B cell (primary cell): ENCODE results near the gene TBCEL. TPM values are rescaled to one million over a fixed set of nuclear protein-coding genes. Genes with fewer than 3 reads are reported as not detected.

Experiments
- ATAC-seq: fragments of 200-7000 bp; cut with Tn5 transposase; one replicate; pipeline ENCODE4 v1.10.0; 2021; ENCODE audit warnings: low read depth, mild to moderate bottlenecking, moderate number of reproducible peaks, moderate library complexity
- CTCF ChIA-PET: fragments of 350-600 bp; sonication (Branson Sonifier 250); formaldehyde crosslinking; loops from one replicate; lab custom pipeline; 2021; ENCODE audit warnings: antibody characterized with exemption, inconsistent platforms; lab: Charles Lee
- POLR2A ChIA-PET: fragments of 350-600 bp; sonication (Branson Sonifier 250); formaldehyde crosslinking; loops from one replicate; lab custom pipeline; 2021; ENCODE audit warnings: antibody characterized with exemption; lab: Charles Lee
- DNase-seq: peaks from one replicate; pipeline ENCODE4 v3.0.0; 2013
- H2AFZ ChIP-seq: 2 replicates; pipeline ENCODE4 v1.6.1; 2012; ENCODE audit warnings: mild to moderate bottlenecking, low read depth, low read length; ENCODE audit not compliant: insufficient read depth, poor library complexity, severe bottlenecking
- H3K27ac ChIP-seq, 2 donors: 1 replicate in 1 of 2; 2 replicates in 1 of 2; pipeline ENCODE4 v1.5.1; 2012 to 2013; ENCODE audit warnings: low read length in 2 of 2, mild to moderate bottlenecking in 2 of 2, moderate library complexity in 1 of 2
- H3K27me3 ChIP-seq, 4 experiments: fragments of 200-600 bp in 1 of 4; sonication (generic) in 1 of 4; replicated peaks in 1 of 4; 1 replicate in 2 of 4; 2 replicates in 2 of 4; pipeline versions ENCODE4 v1.6.1 to v1.7.0; 2013 to 2016; ENCODE audit warnings: low read length in 3 of 4, mild to moderate bottlenecking in 2 of 4, mixed read lengths in 1 of 4, moderate library complexity in 1 of 4; ENCODE audit not compliant: insufficient read depth in 4 of 4, control insufficient read depth in 3 of 4; ENCODE audit errors: control extremely low read depth in 1 of 4
- H3K36me3 ChIP-seq, 2 experiments: replicated peaks in 1 of 2; 1 replicate in 1 of 2; 2 replicates in 1 of 2; pipeline versions ENCODE4 v1.6.1 to v1.7.1; 2013; ENCODE audit warnings: low read length in 1 of 2; ENCODE audit not compliant: insufficient read depth in 2 of 2, control insufficient read depth in 1 of 2; ENCODE audit errors: control extremely low read depth in 1 of 2, extremely low read depth in 1 of 2
- H3K4me1 ChIP-seq, 2 donors: fragments of 200-600 bp in 1 of 2; sonication (generic) in 1 of 2; 1 replicate in 1 of 2; 2 replicates in 1 of 2; pipeline versions ENCODE4 v1.5.1 to v1.6.1; 2013 to 2017; ENCODE audit warnings: low read length in 2 of 2; ENCODE audit not compliant: control insufficient read depth in 2 of 2, insufficient read depth in 2 of 2
- H3K4me2 ChIP-seq: replicated peaks from 2 replicates; pipeline ENCODE3; 2012; ENCODE audit warnings: mild to moderate bottlenecking, low read depth, low read length; ENCODE audit not compliant: poor library complexity, severe bottlenecking
- H3K4me3 ChIP-seq, 5 experiments: fragments of 200-600 bp in 1 of 5; sonication (generic) in 1 of 5; 1 replicate in 3 of 5; 2 replicates in 2 of 5; pipeline versions ENCODE4 v1.5.1 to v1.7.0; 2011 to 2016; ENCODE audit warnings: low read length in 4 of 5, mild to moderate bottlenecking in 4 of 5, low read depth in 2 of 5, control low read depth in 1 of 5, moderate library complexity in 1 of 5; ENCODE audit not compliant: insufficient read depth in 1 of 5; ENCODE audit errors: control extremely low read depth in 1 of 5, extremely low read depth in 1 of 5
- H3K79me2 ChIP-seq: fragments of 200-600 bp; sonication (generic); one replicate; pipeline ENCODE4 v1.6.0; 2016; ENCODE audit warnings: low read length; ENCODE audit not compliant: control insufficient read depth, insufficient read depth
- H3K9ac ChIP-seq: fragments of 200-600 bp; sonication (generic); 2 replicates; pipeline ENCODE4 v1.6.1; 2017; ENCODE audit warnings: mild to moderate bottlenecking, low read length, moderate library complexity
- H3K9me3 ChIP-seq, 3 donors: one replicate each; pipeline versions ENCODE4 v1.6.1 to v1.7.1; 2013; ENCODE audit warnings: low read length in 2 of 3; ENCODE audit not compliant: control insufficient read depth in 2 of 3, insufficient read depth in 1 of 3; ENCODE audit errors: control extremely low read depth in 1 of 3
- H4K20me1 ChIP-seq: 2 replicates; pipeline ENCODE4 v1.6.0; 2012; ENCODE audit warnings: mild to moderate bottlenecking, low read length; ENCODE audit not compliant: insufficient read depth, control insufficient read depth, poor library complexity, severe bottlenecking
- H3K27ac Mint-ChIP-seq: one replicate; pipeline ENCODE4 v1.8.0; 2021; ENCODE audit warnings: mixed read lengths
- H3K27me3 Mint-ChIP-seq: one replicate; pipeline ENCODE4 v1.8.0; 2021; ENCODE audit warnings: mixed read lengths
- H3K4me1 Mint-ChIP-seq: one replicate; pipeline ENCODE4 v1.8.0; 2021; ENCODE audit warnings: mixed read lengths
- H3K4me3 Mint-ChIP-seq: one replicate; pipeline ENCODE4 v1.8.0; 2021; ENCODE audit warnings: mixed read lengths
- H3K9me3 Mint-ChIP-seq: one replicate; pipeline ENCODE4 v1.8.0; 2022; ENCODE audit warnings: mixed read lengths; ENCODE audit not compliant: insufficient read depth
- EZH2 ChIP-seq: IDR thresholded peaks from 2 replicates; pipeline ENCODE4 v1.6.1; 2012; ENCODE audit warnings: borderline replicate concordance, low read depth, mild to moderate bottlenecking, moderate library complexity, low read length; ENCODE audit not compliant: insufficient read depth, poor library complexity, severe bottlenecking
- WGBS: methylation state at CpG from one replicate; pipeline ENCODE4 v1.1.5; 2013; ENCODE audit warnings: missing lambda C conversion rate; ENCODE audit not compliant: insufficient coverage; 5-methylcytosine and 5-hydroxymethylcytosine counted together
- intact Hi-C: fragments of 100-400 bp; cut with micrococcal nuclease; formaldehyde crosslinking; loops from one replicate; pipeline ENCODE4 v1.10.0; 2022
- polyA plus RNA-seq: library from polyadenylated mRNA; depleted of rRNA; stranded (reverse); fragments of >200 nt; gene quantifications from 2 replicates; pipeline ENCODE4 v1.2.3, GENCODE V29; 2012
- total RNA-seq, 2 donors: library from RNA; stranded (reverse); fragments of 120-200 nt in 1 of 2; gene quantifications; 1 replicate in 1 of 2; 2 replicates in 1 of 2; pipeline versions ENCODE4 v1.2.3 to v1.2.4, GENCODE V29; 2013 to 2022
- TF ChIP-seq, protein P1 (sequence below): fragments of 200-600 bp; IDR thresholded peaks from one replicate; pipeline ENCODE4 v1.8.0; 2022; ENCODE audit warnings: antibody characterized with exemption, mild to moderate bottlenecking

TBCEL gene
- total and polyA plus RNA-seq, 2 donors (not counting 1 experiment from before 2014, with no cell fraction given): 3.5 to 22.8 TPM

DNA sequence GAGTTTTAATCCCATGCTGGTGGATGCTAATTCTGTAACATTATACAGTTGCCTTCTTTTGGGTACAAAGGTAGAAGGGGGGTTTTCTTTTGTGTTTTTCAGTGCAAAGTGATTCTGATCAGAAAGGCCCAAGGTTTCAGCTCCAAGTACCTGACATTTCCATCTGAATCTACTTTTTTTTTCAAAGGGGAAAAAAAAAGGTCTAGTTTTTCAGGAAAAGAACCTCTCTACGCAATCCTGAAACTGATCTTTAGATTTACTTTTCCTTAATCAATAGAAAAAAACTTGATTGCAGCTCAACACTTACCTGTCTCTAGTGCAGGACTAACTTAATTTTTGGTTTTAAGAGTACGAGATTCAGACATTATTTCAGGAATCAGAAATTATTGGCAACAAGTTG lies 77.0 kb downstream of the TBCEL start, which contains the start of gene TECTA:
TSS of gene TECTA (plus strand) at position 301 of the 400 bp plus-strand sequence. CDS start 1,423 bp downstream, outside the sequence.
- Mint-ChIP-seq H3K27ac (no peak within 1 kb of the TSS), H3K9me3 (no peaks in the 10 kb centered on the region), H3K4me3 (no peak within 1 kb of the TSS), H3K27me3 (peaks cover 2% of the 10 kb centered on the region), H3K4me1 (no peaks in the 10 kb centered on the region)
- ATAC-seq: no peak
- CTCF ChIA-PET: no interaction called here
- no CpG with 5 or more reads among the region's 2 CpGs for WGBS
- no peaks in the 10 kb centered on the region for H3K36me3 ChIP-seq
- H3K4me1 ChIP-seq: no peaks in the 10 kb centered on the region
- H3K9ac ChIP-seq: no peak within 1 kb of the TSS
- H3K27ac ChIP-seq: no peak within 1 kb of the TSS
- no peak within 1 kb of the TSS for H3K4me2 ChIP-seq
- TF ChIP-seq, protein P1, sequence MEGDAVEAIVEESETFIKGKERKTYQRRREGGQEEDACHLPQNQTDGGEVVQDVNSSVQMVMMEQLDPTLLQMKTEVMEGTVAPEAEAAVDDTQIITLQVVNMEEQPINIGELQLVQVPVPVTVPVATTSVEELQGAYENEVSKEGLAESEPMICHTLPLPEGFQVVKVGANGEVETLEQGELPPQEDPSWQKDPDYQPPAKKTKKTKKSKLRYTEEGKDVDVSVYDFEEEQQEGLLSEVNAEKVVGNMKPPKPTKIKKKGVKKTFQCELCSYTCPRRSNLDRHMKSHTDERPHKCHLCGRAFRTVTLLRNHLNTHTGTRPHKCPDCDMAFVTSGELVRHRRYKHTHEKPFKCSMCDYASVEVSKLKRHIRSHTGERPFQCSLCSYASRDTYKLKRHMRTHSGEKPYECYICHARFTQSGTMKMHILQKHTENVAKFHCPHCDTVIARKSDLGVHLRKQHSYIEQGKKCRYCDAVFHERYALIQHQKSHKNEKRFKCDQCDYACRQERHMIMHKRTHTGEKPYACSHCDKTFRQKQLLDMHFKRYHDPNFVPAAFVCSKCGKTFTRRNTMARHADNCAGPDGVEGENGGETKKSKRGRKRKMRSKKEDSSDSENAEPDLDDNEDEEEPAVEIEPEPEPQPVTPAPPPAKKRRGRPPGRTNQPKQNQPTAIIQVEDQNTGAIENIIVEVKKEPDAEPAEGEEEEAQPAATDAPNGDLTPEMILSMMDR: no peak
- no peak for TF ChIP-seq EZH2
- no peak within 1 kb of the TSS for H3K4me3 ChIP-seq
- no peaks in the 10 kb centered on the region for H3K9me3 ChIP-seq
- no peak within 1 kb of the TSS for H2AFZ ChIP-seq
- H3K79me2 ChIP-seq: no peaks in the 10 kb centered on the region
- no peaks in the 10 kb centered on the region for H3K27me3 ChIP-seq
- intact Hi-C loops: no loop called here
- DNase-seq: no peak
- no peaks in the 10 kb centered on the region for H4K20me1 ChIP-seq
- POLR2A ChIA-PET: no interaction called here

DNA sequence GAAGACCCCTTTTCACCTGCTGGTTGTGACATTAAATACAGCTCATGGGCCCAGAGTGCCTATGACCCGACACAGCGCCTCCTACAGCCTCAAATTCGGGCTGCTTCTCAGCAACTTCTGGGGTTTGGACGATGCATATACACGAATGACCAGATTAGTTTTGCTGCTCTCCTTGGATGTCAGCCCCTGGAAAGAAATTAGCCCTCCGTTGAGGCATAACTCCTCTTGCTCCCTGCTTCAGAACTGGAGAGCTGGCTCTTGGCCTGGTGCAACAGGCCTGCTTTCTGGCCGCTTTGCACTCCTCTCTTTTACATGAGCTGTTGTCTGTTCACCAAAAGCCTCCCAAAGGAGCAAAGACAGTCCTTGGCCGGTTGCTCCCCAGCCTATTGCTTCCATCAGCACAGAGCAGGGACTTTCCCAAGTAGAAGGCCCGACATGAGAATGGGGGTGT lies 80.4 kb downstream of the TBCEL start:
- no peak overlapping the region for H3K27ac Mint-ChIP-seq
- ATAC-seq: no peak
- H3K27ac ChIP-seq: no peak overlapping the region
- H2AFZ ChIP-seq: no peak overlapping the region
- no peaks in the 10 kb centered on the region for H3K4me1 Mint-ChIP-seq
- H3K4me1 ChIP-seq: no peaks in the 10 kb centered on the region
- H3K4me3 ChIP-seq: no peak overlapping the region
- intact Hi-C loops: no loop called here
- H3K79me2 ChIP-seq: no peaks in the 10 kb centered on the region
- H3K9me3 Mint-ChIP-seq: no peaks in the 10 kb centered on the region
- no peaks in the 10 kb centered on the region for H3K9me3 ChIP-seq
- 86% methylated on average over 8 of the region's 9 CpGs for WGBS
- H3K4me3 Mint-ChIP-seq: no peak overlapping the region
- no peaks in the 10 kb centered on the region for H4K20me1 ChIP-seq
- no peaks in the 10 kb centered on the region for H3K27me3 ChIP-seq
- no peak for TF ChIP-seq EZH2
- TF ChIP-seq, protein P1: no peak
- no peaks in the 10 kb centered on the region for H3K36me3 ChIP-seq
- no peak for DNase-seq
- no peaks in the 10 kb centered on the region for H3K27me3 Mint-ChIP-seq
- ChIA-PET POLR2A (no interaction called here), CTCF (no interaction called here)
- H3K9ac ChIP-seq: no peak overlapping the region
- no peak overlapping the region for H3K4me2 ChIP-seq
